GM19023 (cell line): Measurements from ENCODE around the gene MS4A4A.
A peak's percentile ranks its signal among the peaks of the same experiment; 100 is the strongest.
"Not testable (repeated sequence)": the region's sequence is repeated elsewhere in the genome, so short reads cannot be mapped to it uniquely, and the experiment has no call there.

Experiments
- ATAC-seq: cut with Tn5 transposase; IDR thresholded peaks from one replicate; pipeline ENCODE4 v1.9.1; 2021; ENCODE audit warnings: mild to moderate bottlenecking, moderate library complexity; ENCODE audit not compliant: unreplicated experiment

The MS4A4A gene

GRCh38 chr11:60301884-60302283 is 21.4 kb downstream of the MS4A4A start:
- ATAC-seq: not testable (repeated sequence)

DNA sequence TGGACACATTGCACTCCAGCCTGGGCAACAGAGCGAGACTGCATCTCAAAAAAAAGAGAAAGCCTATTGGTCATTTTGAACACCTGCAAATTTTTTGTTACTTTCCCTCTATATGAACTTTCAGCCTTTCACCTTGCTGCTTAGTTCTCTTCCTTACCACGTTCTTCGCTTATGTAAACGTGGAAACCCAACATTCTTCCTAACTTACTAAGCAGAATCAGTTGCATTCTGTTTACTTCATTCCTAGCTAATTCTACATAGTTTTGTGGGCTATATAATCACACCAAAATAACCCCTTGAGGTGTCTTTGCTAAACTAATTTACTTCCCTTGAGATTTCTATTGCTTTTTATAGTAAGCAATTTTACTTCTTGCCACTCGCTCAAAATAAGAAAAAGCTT is 23.2 kb downstream of the MS4A4A start:
- no peak for ATAC-seq

DNA sequence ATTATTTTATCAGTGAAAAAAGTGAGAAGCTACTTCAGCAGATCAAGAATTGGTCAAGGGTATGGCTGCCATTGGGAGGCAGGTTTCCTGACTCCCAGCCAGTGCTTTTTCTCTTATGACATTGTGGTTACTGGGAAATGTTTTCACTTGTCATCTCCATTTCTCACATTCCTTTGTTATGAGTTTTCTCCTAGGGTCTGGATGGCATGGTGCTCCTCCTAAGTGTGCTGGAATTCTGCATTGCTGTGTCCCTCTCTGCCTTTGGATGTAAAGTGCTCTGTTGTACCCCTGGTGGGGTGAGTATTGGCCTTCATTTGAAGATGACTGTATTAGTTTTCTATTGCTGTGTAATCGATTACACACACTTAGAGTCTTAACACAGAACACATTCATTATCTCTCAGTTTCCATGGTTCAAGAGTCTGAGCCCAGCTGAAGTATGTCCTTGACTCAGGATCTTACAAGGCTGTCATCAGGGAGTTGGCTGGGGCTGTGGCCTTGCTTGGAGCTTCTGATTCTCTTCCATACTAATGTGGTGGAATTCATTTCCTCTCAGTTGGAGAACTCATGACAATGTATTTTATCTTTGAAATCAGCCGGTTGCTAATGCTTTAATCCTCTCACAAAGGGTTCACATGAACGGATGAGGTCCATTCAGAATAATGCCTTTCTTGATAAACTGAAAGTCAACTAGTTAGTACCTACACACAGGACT is 25.6 kb downstream of the MS4A4A start:
- no peak for ATAC-seq

DNA sequence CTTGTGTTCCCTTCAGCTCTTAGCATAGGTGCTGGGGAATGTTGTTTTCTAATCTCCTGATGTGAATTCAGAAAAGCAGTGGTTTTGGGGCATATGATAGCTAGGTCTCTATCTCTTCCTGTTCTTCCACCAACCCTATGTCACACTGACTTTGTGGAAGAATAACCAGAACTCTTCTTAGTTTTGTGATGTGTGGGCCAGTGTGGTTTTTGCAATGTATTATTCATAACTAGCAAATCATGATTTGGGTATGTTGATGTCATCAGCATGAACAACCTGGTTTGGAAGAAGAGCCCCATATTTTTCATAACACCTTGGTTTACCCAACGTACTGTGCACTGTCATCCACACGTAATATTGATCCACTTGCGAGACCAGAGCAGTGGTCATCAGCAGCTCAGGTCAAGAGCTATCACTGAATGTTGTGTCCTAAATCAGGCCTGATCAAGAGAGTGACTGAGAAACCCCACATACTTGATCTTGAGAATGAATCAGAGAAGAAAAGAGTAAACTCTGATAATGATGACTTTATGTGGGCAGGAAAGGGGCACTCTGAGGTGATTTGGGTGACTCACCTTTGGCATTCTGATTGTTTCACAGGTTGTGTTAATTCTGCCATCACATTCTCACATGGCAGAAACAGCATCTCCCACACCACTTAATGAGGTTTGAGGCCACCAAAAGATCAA is 27.2 kb downstream of the MS4A4A start:
- no peak for ATAC-seq

DNA sequence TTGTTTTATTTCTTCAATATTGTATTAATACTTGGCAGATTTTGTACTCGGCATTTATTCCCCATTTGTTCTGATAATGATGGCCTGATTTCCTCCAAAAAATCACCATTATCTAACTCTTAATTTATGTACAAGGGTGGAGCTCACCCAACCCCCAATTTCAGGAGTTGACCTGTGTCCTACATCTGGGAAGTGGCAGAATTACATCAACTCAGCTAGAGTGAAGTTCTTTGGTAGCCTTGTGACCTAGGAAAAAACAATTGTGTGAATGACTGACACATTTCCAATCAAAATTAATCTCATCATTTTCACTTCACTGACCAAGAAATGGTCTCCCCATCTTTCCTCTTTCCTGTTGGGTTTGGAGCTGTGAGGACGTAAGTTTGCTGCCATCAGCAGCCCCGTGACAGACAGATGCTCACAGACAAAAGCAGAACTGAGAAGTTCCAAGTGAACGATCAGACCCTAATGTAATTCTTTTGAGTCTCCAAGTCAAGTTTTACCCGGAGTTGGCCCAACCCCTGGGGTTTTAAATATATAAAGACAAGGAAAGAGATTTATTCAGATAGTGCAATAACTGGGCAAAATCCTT is 30.0 kb downstream of the MS4A4A start:
- no peak for ATAC-seq

DNA sequence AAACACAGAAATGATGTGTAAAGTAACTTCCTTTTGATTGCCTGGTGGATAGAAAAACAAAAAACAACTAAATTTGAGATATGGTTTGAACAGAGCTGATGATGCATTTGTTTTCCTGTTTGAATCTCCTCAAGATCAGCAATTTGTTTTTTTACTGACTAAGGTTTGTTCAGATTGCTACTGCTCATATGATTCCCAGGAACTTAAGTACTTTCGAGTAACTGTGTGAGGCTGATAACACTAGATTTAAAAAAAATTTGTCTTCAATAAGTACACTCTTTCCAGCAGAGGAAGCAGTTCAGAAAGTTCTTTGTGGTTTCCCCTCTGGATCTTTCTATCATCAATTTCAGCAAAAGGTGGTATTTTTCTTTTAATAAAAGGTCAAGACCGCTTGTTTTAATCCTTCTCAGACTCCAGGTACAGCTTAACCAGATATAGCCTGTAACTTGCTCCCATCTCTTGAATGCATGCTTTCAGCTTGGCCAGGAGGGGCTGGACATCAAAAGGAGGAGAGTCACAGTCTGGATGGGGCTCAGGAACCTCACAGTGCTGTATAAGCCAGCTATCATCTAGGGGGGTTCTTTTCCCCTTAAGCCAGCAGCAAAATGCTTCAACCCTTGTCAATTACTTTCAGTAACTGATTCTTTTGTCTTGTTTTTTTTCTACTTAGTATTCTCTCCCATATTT is 34.3 kb downstream of the MS4A4A start:
- ATAC-seq: no peak

DNA sequence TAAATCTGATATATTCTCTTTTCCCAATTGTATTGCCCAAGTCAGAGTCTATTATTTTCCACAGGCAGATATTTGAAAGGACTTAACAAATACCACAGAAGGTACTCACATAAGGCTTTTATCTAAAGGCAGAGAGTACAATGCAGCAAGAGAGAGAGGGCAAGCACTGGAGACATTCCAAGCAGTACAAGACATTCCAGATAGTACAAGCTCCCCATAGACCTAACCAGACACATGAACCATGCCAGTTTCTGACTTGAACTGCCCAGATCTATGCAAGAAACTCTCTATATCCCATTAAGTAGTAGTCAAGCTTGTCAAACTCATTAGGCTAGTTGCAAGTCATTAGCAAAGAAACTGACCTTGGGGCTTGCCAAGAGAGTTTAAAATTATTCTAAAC is 35.4 kb downstream of the MS4A4A start:
- ATAC-seq: no peak

DNA sequence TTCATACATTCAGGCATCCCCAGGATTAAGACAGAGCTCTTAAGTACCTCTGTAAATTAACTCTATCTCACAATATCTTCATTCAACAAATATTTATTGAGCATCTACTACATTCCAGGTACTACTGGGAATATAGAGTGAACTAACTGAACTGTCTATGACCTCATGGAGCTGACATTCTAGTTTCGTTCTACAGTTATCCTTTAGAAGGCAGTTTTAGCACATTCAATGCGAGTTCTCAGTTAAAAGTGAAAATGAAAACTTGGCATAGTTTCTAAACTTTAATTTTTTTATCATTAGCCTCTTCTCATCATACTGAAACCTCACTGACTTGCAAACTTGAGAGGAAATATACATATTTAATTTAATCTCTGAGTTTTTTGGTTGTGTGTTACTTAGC is 35.9 kb downstream of the MS4A4A start:
- no peak for ATAC-seq

- ATAC-seq: no peak
These were observed 38.3 kb downstream of the MS4A4A start for GRCh38 chr11:60318726-60319125.

GRCh38 chr11:60321051-60321450 is 40.6 kb downstream of the MS4A4A start:
- ATAC-seq: no peak

- no peak for ATAC-seq
These were observed 46.5 kb downstream of the MS4A4A start, which contains the start of gene MS4A6E for GRCh38 chr11:60326955-60327354. Gene MS4A6E (plus strand): TSS chr11:60327255. CDS start chr11:60334896, 7,641 bp downstream.

DNA sequence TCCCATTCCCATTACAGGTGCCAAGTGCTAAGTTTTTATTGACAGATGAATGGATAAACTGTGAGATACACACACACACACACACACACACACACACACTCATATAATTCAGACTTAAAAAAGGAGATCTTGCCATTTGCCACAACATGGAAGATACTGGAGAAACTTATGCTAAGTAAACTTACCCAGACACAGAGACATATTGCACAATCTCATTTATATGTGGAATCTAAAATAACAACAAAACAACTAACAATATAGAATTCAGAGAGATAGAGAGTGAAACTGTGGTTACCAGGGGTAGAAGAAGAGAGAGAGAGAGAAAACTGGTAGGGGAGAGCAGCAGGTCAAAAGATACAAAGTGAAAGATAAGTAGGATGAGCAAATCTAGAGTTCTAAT is 48.0 kb downstream of the MS4A4A start:
- no peak for ATAC-seq

GRCh38 chr11:60332846-60333245 is 52.4 kb downstream of the MS4A4A start:
- no peak for ATAC-seq

- peak; percentile 64 for ATAC-seq
These were observed 53.6 kb downstream of the MS4A4A start for GRCh38 chr11:60334005-60334620.

DNA sequence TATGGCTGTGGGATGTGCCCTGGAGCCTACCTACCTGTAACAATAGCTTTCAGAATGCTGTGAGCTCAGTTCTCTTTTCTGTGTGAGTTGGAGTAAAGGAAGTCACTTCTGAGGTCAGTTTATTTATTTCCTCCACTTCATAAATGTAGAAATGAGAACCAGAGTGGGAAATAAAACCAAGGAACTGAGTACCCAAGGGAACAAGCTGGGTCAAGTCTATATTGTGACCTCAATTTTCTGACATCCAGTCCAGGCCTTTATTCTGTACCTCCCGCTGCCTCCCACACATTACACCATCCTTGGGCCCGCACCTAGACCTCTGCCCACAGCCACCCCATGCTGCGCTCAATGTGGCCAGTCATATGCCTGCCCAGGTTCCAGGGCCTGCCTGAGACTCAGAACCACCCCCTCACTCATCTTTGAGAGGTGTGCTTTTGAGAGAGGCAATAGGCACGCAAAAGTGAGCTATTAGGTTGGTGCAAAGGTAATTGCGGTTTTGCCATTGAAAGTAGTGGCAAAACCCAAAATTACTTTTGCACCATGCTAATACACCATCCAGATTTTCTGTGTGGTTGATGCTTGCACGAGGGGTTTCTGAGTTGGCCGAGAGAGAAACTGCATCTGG is 56.4 kb downstream of the MS4A4A start:
- ATAC-seq: no peak

GRCh38 chr11:60338053-60338452 is 57.6 kb downstream of the MS4A4A start:
- ATAC-seq: no peak

- ATAC-seq: no peak
These were observed 58.9 kb downstream of the MS4A4A start for GRCh38 chr11:60339356-60339755.

- ATAC-seq: no peak
These were observed 62.7 kb downstream of the MS4A4A start for GRCh38 chr11:60343094-60343704.

- ATAC-seq: no peak
These were observed 63.7 kb downstream of the MS4A4A start for GRCh38 chr11:60344146-60344545.

DNA sequence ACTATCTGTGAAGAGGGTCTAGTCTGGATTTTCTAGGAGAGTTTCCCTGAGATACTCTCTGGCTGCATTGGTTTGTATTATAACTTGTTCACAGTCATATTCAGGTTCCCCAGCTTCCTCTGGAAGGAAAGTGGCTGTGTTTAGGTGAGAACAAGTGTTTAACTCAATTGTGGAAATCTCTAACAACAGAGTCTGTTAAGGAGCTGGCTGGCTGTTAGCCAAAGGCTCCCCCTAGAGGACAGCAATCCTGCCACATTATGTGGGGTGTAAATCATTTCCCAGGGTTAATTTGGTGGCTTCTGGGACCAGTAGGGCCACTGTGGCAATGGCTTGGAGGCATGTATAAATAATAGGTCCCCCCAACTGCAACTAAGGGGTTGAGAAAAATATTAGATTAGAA is 65.0 kb downstream of the MS4A4A start:
- ATAC-seq: no peak
